HEK293 (cell line): ENCODE data around the gene NEK10.

Experiments used
- ZBTB17 ChIP-seq: fragments of 450-650 bp; formaldehyde crosslinking; IDR thresholded peaks from 2 replicates; pipeline ENCODE4 v1.5.1; 2016; ENCODE audit warnings: missing biosample characterization, missing genetic modification characterization
- TF ChIP-seq, protein P1 (sequence below): fragments of 450-650 bp; formaldehyde crosslinking; IDR thresholded peaks from 2 replicates; pipeline ENCODE4 v1.5.1; 2016; ENCODE audit warnings: missing biosample characterization, missing genetic modification characterization

GRCh38 chr3:27391796-27392195, 22.6 kb upstream of the NEK10 start:
- TF ChIP-seq, protein P1, sequence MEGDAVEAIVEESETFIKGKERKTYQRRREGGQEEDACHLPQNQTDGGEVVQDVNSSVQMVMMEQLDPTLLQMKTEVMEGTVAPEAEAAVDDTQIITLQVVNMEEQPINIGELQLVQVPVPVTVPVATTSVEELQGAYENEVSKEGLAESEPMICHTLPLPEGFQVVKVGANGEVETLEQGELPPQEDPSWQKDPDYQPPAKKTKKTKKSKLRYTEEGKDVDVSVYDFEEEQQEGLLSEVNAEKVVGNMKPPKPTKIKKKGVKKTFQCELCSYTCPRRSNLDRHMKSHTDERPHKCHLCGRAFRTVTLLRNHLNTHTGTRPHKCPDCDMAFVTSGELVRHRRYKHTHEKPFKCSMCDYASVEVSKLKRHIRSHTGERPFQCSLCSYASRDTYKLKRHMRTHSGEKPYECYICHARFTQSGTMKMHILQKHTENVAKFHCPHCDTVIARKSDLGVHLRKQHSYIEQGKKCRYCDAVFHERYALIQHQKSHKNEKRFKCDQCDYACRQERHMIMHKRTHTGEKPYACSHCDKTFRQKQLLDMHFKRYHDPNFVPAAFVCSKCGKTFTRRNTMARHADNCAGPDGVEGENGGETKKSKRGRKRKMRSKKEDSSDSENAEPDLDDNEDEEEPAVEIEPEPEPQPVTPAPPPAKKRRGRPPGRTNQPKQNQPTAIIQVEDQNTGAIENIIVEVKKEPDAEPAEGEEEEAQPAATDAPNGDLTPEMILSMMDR = no peak
- no peak for TF ChIP-seq ZBTB17 (tag by site-specific recombination)
